A673 (cell line): ENCODE measurements around the gene MLH3.

ENCODE experiments used
- EZH2 ChIP-seq: fragments of 200-600 bp; sonication (generic); IDR thresholded peaks from 2 replicates; pipeline ENCODE4 v1.6.1; 2017; ENCODE audit warnings: borderline replicate concordance, low read depth, mild to moderate bottlenecking, mixed read lengths, antibody characterized with exemption, low read length; ENCODE audit not compliant: poor library complexity, severe bottlenecking
- TF ChIP-seq, protein P1 (sequence below): fragments of 300-800, 200-600 bp; sonication (generic); conservative IDR thresholded peaks from 2 replicates; pipeline ENCODE4 v1.5.1; 2017; ENCODE audit warnings: low read depth, mild to moderate bottlenecking, antibody characterized with exemption, low read length, moderate library complexity, mixed read lengths

- TF ChIP-seq, protein P1, sequence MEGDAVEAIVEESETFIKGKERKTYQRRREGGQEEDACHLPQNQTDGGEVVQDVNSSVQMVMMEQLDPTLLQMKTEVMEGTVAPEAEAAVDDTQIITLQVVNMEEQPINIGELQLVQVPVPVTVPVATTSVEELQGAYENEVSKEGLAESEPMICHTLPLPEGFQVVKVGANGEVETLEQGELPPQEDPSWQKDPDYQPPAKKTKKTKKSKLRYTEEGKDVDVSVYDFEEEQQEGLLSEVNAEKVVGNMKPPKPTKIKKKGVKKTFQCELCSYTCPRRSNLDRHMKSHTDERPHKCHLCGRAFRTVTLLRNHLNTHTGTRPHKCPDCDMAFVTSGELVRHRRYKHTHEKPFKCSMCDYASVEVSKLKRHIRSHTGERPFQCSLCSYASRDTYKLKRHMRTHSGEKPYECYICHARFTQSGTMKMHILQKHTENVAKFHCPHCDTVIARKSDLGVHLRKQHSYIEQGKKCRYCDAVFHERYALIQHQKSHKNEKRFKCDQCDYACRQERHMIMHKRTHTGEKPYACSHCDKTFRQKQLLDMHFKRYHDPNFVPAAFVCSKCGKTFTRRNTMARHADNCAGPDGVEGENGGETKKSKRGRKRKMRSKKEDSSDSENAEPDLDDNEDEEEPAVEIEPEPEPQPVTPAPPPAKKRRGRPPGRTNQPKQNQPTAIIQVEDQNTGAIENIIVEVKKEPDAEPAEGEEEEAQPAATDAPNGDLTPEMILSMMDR, result no peak
- TF ChIP-seq EZH2, result no peak
Observed at GRCh38 chr14:75025082-75025481, 26.2 kb downstream of the MLH3 start.
